Measurements from ENCODE around the gene ZNF25.
"Not testable (repeated sequence)": the region's sequence is repeated elsewhere in the genome, so short reads cannot be mapped to it uniquely, and the experiment has no call there.

Gene ZNF25

GRCh38 chr10:37976091-37976879 lies at the start of gene ZNF25:
Gene ZNF25, minus strand, starts transcription at chr10:37976647. Its CDS starts 4,925 bp downstream, at chr10:37971722.
- peak; percentile 98 for DNase-seq

GRCh38 chr10:38025283-38025682 lies 48.8 kb upstream of the ZNF25 start:
- DNase-seq, result no peak

- not testable (repeated sequence) for DNase-seq
Observed at GRCh38 chr10:38019124-38019523, 42.7 kb upstream of the ZNF25 start.

GRCh38 chr10:38016354-38016753 lies 39.9 kb upstream of the ZNF25 start:
- no peak for DNase-seq

- DNase-seq, result peak; percentile 92
Observed at GRCh38 chr10:38010119-38010903, 33.9 kb upstream of the ZNF25 start, which contains the start of gene ZNF33A. Gene ZNF33A, plus strand, starts transcription at chr10:38010675. Its CDS starts 1,667 bp downstream, at chr10:38012342.

GRCh38 chr10:38007991-38008390 lies 31.5 kb upstream of the ZNF25 start:
- no peak for DNase-seq

GRCh38 chr10:38007551-38007950 lies 31.1 kb upstream of the ZNF25 start:
- no peak for DNase-seq

- DNase-seq, result no peak
Observed at GRCh38 chr10:38003588-38003987, 27.1 kb upstream of the ZNF25 start.

GRCh38 chr10:38003026-38003425 lies 26.6 kb upstream of the ZNF25 start:
- no peak for DNase-seq

GRCh38 chr10:38000474-38000873 lies 24.0 kb upstream of the ZNF25 start:
- not testable (repeated sequence) for DNase-seq

GRCh38 chr10:37998920-37999319 lies 22.5 kb upstream of the ZNF25 start:
- DNase-seq, result not testable (repeated sequence)

GRCh38 chr10:37992083-37992482 lies 15.6 kb upstream of the ZNF25 start:
- no peak for DNase-seq

GRCh38 chr10:37991655-37992054 lies 15.2 kb upstream of the ZNF25 start:
- DNase-seq, result no peak

GRCh38 chr10:37976880-37977203 lies 395 bp upstream of the ZNF25 start:
- DNase-seq, result no peak

GRCh38 chr10:37975401-37975991 lies 951 bp downstream of the ZNF25 start:
- DNase-seq, result no peak

- DNase-seq, result no peak
Observed at GRCh38 chr10:37972396-37972795, 4.1 kb downstream of the ZNF25 start.

GRCh38 chr10:37965006-37965405 lies 11.4 kb downstream of the ZNF25 start:
- no peak for DNase-seq

GRCh38 chr10:37960591-37961137 lies 15.8 kb downstream of the ZNF25 start:
- no peak for DNase-seq

- DNase-seq, result no peak
Observed at GRCh38 chr10:37957841-37958240, 18.6 kb downstream of the ZNF25 start.

GRCh38 chr10:37952926-37953325 lies 23.5 kb downstream of the ZNF25 start:
- no peak for DNase-seq

GRCh38 chr10:37952043-37952755 lies 24.2 kb downstream of the ZNF25 start:
- no peak for DNase-seq

GRCh38 chr10:37948210-37948609 lies 28.2 kb downstream of the ZNF25 start:
- no peak for DNase-seq

GRCh38 chr10:37947526-37947925 lies 28.9 kb downstream of the ZNF25 start:
- no peak for DNase-seq

Measured in stimulated activated CD4-positive, alpha-beta T cell treated with anti-CD3 and anti-CD28 coated beads, Interleukin-1b, Interleukin-23, amount 100 ng/mL, for 48 hours (primary cell).